Transverse colon (tissue), 4 donors: ENCODE data around the gene OSCP1. TPM values are rescaled to one million over a fixed set of nuclear protein-coding genes. Genes with fewer than 3 reads are reported as not detected.

Experiments
- DNase-seq: peaks from one replicate; pipeline ENCODE4 v3.0.0-alpha.2; 2019
- H3K27ac ChIP-seq, 4 donors: fragments of 200-600 bp; sonication (generic); 2 replicates each; pipeline ENCODE4 v1.5.1; 2016 to 2018; ENCODE audit warnings: inconsistent platforms in 4 of 4
- H3K27me3 ChIP-seq: fragments of 200-600 bp; sonication (generic); 2 replicates; pipeline ENCODE4 v1.5.1; 2017; ENCODE audit warnings: inconsistent platforms
- H3K36me3 ChIP-seq, 4 donors: fragments of 200-600 bp; sonication (generic); 2 replicates each; pipeline ENCODE4 v1.5.1; 2017 to 2019; ENCODE audit warnings: inconsistent platforms in 4 of 4
- H3K4me1 ChIP-seq, 4 donors: fragments of 200-600 bp; sonication (generic); 2 replicates each; pipeline ENCODE4 v1.5.1; 2017 to 2020; ENCODE audit warnings: inconsistent platforms in 4 of 4
- H3K4me3 ChIP-seq, 4 donors: fragments of 200-600 bp; sonication (generic); 1 replicate in 1 of 4; 2 replicates in 3 of 4; pipeline versions ENCODE4 v1.5.1 to v1.6.1; 2017 to 2019; ENCODE audit warnings: inconsistent platforms in 4 of 4
- H3K9me3 ChIP-seq, 2 donors: fragments of 200-600 bp; sonication (generic); 2 replicates each; pipeline ENCODE4 v1.5.1; 2017 to 2019; ENCODE audit warnings: inconsistent platforms in 2 of 2
- CTCF ChIP-seq, 5 experiments: fragments of 200-600 bp in 3 of 5; fragments of 450-650 bp in 2 of 5; sonication (generic) in 3 of 5; IDR thresholded peaks; 1 replicate in 2 of 5; 2 replicates in 3 of 5; pipeline ENCODE4 v1.5.1; 2016 to 2017; ENCODE audit warnings: antibody characterized with exemption in 5 of 5, inconsistent platforms in 3 of 5, mild to moderate bottlenecking in 2 of 5, moderate library complexity in 1 of 5
- EP300 ChIP-seq: sonication (generic); formaldehyde crosslinking; IDR thresholded peaks from one replicate; pipeline ENCODE4 v1.6.1; 2017; ENCODE audit warnings: antibody characterized with exemption, low read depth
- POLR2A ChIP-seq: fragments of 450-650 bp; IDR thresholded peaks from one replicate; pipeline ENCODE4 v1.6.1; 2016; ENCODE audit warnings: antibody characterized with exemption, mild to moderate bottlenecking, moderate library complexity
- POLR2AphosphoS5 ChIP-seq, 3 donors: sonication (generic); formaldehyde crosslinking; IDR thresholded peaks; one replicate each; pipeline ENCODE4 v1.6.1; 2016; ENCODE audit warnings: antibody characterized with exemption in 3 of 3
- WGBS, 2 donors: methylation state at CpG; one replicate each; pipeline ENCODE4 v1.1.5; 2018; ENCODE audit warnings: low coverage in 1 of 2; 5-methylcytosine and 5-hydroxymethylcytosine counted together
- in situ Hi-C, 4 donors: fragments of 200-750 bp; cut with MboI; loops; one replicate each; pipeline versions ENCODE4 v1.15.0 to v1.15.1; 2017; ENCODE audit warnings: low sequenced_read_pairs in 3 of 4, low pct_ligation_motif_present in 1 of 4, low pct_unique_long_range_greater_than_20kb in 1 of 4
- intact Hi-C: fragments of 100-400 bp; cut with DNase I; formaldehyde crosslinking; loops from one replicate; pipeline ENCODE4 v1.15.1; 2023; ENCODE audit warnings: low total_unique reads
- total RNA-seq, 4 donors: library from RNA; depleted of rRNA; stranded (reverse); fragments of >200 nt; gene quantifications; one replicate each; pipeline ENCODE4 v1.1.0, GENCODE V29; 2016

The OSCP1 gene
- total RNA-seq = 1 to 10 TPM in 3 of 4 donors, not detected in 1; 1.2 to 4.8 (median 3.7) TPM

- Histone ChIP-seq H3K27me3 (no peaks in the 10 kb centered on the region), H3K27ac (peak within 1 kb of the TSS; percentile 94 to 96 (median 94)), H3K4me1 (peaks cover 3 to 15% (median 8%) of the 10 kb centered on the region in 4 donors), H3K9me3 (no peaks in the 10 kb centered on the region), H3K4me3 (peak within 1 kb of the TSS; percentile 47 to 66 (median 62)), H3K36me3 (peaks cover 0 to 5% (median 2%) of the 10 kb centered on the region in 4 donors)
- in situ Hi-C loops = no loop called here
- DNase-seq = peak; percentile 96
- TF ChIP-seq CTCF (IDR thresholded peaks at IDR 0.05) = no peak
- peak; percentile 89 to 94 (median 92) for TF ChIP-seq POLR2AphosphoS5 (IDR thresholded peaks at IDR 0.05)
- no peak for TF ChIP-seq EP300
- peak; percentile 88 for TF ChIP-seq POLR2A
- WGBS, 2 donors = 1% methylated on average over 48 of the region's 48 CpGs; no CpG with 5 or more reads in 1 of the 2 donors
- intact Hi-C loops = no loop called here
Measured at GRCh38 chr1:36450270-36450918, at the start of gene OSCP1. TSS of gene OSCP1 (minus strand) at chr1:36450451. CDS start at chr1:36450369, 82 bp downstream.

- no peak overlapping the region for H3K27ac ChIP-seq
- in situ Hi-C loops = no loop called here
- no peaks in the 10 kb centered on the region for H3K36me3 ChIP-seq
- H3K9me3 ChIP-seq = no peaks in the 10 kb centered on the region
- no peak for DNase-seq
- no peaks in the 10 kb centered on the region for H3K4me1 ChIP-seq
- intact Hi-C loops = no loop called here
- H3K27me3 ChIP-seq = peaks cover 13% of the 10 kb centered on the region
- no peak overlapping the region for H3K4me3 ChIP-seq
- TF ChIP-seq EP300 = no peak
- no peak for TF ChIP-seq POLR2A
- no peak for TF ChIP-seq POLR2AphosphoS5 (IDR thresholded peaks at IDR 0.05)
- TF ChIP-seq CTCF (IDR thresholded peaks at IDR 0.05) = no peak
- 76 to 81% methylated on average over 2 of the region's 2 CpGs for WGBS, 2 donors
Measured at GRCh38 chr1:36497207-36497606, 47.0 kb upstream of the OSCP1 start.

- no peak for DNase-seq
- H3K4me1 ChIP-seq = no peaks in the 10 kb centered on the region
- no peaks in the 10 kb centered on the region for H3K36me3 ChIP-seq
- intact Hi-C loops (no loop called here), in situ Hi-C loops (no loop called here)
- TF ChIP-seq CTCF (IDR thresholded peaks at IDR 0.05) = no peak
- no peak for TF ChIP-seq POLR2A
- TF ChIP-seq EP300 = no peak
- TF ChIP-seq POLR2AphosphoS5 (IDR thresholded peaks at IDR 0.05) = no peak
- peaks cover 7% of the 10 kb centered on the region for H3K27me3 ChIP-seq
- H3K27ac ChIP-seq = no peak overlapping the region
- H3K9me3 ChIP-seq = no peaks in the 10 kb centered on the region
- no peak overlapping the region for H3K4me3 ChIP-seq
- 77 to 78% methylated on average over 4 to 5 of the region's 5 CpGs for WGBS, 2 donors
Measured at GRCh38 chr1:36494971-36495370, 44.7 kb upstream of the OSCP1 start.

- 78 to 86% methylated on average over 9 of the region's 9 CpGs for WGBS, 2 donors
- TF ChIP-seq EP300 = no peak
- TF ChIP-seq POLR2A = no peak
- Histone ChIP-seq H3K36me3 (no peaks in the 10 kb centered on the region), H3K27me3 (peaks cover 5% of the 10 kb centered on the region), H3K4me1 (no peaks in the 10 kb centered on the region), H3K9me3 (no peaks in the 10 kb centered on the region), H3K27ac (no peak overlapping the region), H3K4me3 (no peak overlapping the region)
- intact Hi-C loops (no loop called here), in situ Hi-C loops (no loop called here)
- DNase-seq = no peak
Measured at GRCh38 chr1:36493524-36493923, 43.3 kb upstream of the OSCP1 start.
